SIG-M5 (cell line): ENCODE results near the gene PPM1J.
"Not testable (repeated sequence)": the region's sequence is repeated elsewhere in the genome, so short reads cannot be mapped to it uniquely, and the experiment has no call there.

Source experiments
- DNase-seq: peaks from one replicate; lab custom pipeline; 2025; lab: John Stamatoyannopoulos, UW

PPM1J gene, protein sequence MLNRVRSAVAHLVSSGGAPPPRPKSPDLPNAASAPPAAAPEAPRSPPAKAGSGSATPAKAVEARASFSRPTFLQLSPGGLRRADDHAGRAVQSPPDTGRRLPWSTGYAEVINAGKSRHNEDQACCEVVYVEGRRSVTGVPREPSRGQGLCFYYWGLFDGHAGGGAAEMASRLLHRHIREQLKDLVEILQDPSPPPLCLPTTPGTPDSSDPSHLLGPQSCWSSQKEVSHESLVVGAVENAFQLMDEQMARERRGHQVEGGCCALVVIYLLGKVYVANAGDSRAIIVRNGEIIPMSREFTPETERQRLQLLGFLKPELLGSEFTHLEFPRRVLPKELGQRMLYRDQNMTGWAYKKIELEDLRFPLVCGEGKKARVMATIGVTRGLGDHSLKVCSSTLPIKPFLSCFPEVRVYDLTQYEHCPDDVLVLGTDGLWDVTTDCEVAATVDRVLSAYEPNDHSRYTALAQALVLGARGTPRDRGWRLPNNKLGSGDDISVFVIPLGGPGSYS

GRCh38 chr1:112715264-112716053 lies at the start of gene PPM1J:
PPM1J (minus strand) TSS chr1:112715332; CDS start chr1:112715301, 31 bp downstream.
- DNase-seq, result peak; percentile 74

DNA sequence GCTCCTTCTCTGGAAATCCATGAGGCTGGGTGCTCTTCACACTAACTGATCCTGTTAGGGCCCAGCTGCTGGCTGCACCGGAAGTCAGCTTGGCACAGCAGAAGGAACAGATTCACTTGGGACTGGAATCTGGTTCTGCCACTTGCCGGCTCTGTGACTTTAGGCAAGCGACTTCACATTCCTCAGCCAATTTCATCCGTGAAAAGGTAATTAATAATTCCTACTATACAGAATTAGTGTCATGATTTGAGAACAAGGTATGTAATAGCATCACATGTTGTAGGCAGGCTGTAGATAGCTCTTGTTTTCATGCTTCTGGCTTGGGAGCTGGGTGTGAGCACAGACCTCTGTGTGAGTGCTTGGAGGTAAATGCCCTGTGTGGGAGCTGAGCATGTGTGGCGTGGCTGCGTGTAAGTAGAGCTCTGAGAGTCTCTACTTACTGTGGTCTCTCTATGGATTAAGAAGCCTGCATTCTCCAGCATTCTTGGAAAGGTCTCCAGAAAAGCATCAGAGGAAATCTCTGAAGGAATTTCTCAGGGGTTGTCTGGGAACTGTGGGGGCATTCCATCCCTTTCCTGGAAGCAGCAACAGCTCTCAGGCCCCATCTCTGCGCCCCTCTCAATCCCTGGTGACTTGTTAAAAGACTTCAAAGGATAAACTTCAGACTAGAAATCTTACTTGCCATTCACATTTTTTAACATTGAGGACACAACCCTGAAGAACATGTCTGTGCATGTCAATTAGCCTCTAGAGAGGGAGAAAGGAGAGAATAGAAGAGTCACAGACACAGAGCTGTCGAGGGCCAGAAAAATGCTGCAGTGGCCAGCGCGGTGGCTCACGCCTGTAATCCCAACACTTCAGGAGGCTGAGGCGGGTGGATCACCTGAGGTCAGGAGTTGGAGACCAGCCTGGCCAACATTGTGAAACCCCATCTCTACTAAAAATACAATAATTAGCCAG lies 47.7 kb upstream of the PPM1J start:
- DNase-seq, result no peak

DNA sequence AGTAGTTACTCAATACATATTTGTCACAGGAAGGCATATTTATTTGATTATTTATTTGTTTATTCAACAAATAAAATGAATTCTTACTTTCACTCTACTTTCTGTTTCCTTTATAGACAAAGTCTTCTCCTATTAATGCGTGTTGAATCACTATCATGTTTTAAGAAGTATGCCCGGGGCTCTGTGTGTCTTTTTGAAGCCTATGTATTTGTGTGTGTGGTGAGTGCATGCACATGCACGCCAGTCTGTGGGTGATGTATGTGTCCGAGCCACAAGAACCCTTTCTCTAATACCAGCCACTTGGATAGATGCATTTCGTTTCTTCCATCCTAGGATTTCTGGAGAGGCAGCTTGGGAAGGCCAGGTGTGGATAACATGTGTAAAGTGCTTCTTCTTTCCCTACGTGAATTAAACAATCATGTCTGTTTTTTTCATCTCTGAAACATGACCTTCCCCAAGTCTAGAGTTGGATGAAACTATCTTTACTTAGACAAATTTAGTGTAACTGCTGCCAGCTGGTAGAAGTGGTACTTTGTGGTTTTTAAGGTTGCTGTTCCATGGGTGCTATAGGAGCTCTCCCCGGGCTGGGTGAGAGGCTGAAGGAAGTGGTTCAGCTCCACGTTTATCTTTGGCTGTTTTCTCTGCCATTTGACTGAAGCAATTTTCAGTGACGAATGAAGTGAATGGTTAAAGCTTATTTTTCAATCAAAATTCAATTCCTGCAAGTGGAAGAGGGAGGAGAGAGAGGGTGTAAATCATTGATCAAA lies 46.8 kb upstream of the PPM1J start:
- no peak for DNase-seq

DNA sequence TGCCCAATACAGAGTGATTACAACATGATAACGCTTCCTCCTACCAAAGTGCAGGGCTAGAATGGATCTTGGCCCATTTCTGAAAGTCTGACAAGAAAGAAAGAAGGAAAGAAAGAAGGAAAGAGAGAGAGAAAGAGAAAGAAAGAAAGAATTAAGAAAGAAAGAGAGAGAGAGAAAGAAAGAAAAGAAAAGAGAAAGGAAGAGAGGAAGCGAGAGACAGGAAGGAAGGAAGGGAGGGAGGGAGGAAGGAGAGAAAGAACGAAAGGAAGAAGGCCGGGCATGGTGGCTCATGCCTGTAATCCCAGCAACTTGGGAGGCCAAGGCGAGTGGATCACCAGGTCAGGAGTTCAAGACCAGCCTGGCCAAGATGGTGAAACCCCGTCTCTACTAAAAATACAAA lies 44.1 kb upstream of the PPM1J start:
- DNase-seq, result no peak

DNA sequence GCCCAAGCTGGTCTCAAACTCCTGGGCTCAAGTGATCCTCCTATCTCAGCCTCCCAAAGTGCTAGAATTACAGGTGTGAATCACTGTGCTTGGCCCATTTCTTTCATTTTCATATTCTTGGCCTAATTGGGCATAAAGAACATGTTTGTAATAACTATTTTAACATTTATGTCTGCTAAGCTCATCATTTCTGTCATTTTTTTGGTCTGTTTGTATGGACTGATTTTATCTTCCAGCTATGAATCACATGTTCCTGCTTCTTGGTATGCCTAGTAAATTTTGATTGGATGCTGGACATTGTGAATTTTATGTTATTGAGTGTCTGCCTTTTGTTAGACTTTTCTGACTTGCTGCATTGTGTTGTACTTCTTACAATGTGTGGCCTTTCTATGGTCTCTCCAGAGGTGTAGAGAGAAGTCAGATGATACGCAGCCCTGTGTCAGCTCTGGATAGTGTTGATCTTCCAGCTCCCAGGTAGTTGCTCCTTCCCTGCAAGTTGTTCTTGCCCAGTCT lies 39.0 kb upstream of the PPM1J start:
- DNase-seq, result no peak

- DNase-seq, result no peak
These were observed 33.3 kb upstream of the PPM1J start for GRCh38 chr1:112748396-112748795.

- DNase-seq, result no peak
These were observed 29.0 kb upstream of the PPM1J start for GRCh38 chr1:112744009-112744578.

GRCh38 chr1:112743174-112744008 lies 28.3 kb upstream of the PPM1J start:
- no peak for DNase-seq

GRCh38 chr1:112737573-112737972 lies 22.4 kb upstream of the PPM1J start:
- DNase-seq, result no peak

GRCh38 chr1:112735752-112736151 lies 20.6 kb upstream of the PPM1J start:
- DNase-seq, result no peak

- DNase-seq, result no peak
These were observed 16.3 kb upstream of the PPM1J start for GRCh38 chr1:112731451-112731850.

- DNase-seq, result no peak
These were observed 14.8 kb upstream of the PPM1J start for GRCh38 chr1:112729909-112730308.

DNA sequence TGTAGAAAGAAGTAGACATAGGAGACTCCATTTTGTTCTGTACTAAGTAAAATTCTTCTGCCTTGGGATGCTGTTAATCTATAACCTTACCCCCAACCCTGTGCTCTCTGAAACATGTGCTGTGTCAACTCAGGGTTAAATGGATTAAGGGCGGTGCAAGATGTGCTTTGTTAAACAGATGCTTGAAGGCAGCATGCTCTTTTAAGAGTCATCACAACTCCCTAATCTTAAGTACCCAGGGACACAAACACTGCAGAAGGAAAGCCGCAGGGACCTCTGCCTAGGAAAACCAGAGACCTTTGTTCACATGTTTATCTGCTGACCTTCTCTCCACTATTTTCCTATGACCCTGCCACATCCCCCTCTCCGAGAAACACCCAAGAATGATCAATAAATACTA lies 13.9 kb upstream of the PPM1J start:
- not testable (repeated sequence) for DNase-seq

GRCh38 chr1:112728306-112728971 lies 13.3 kb upstream of the PPM1J start:
- DNase-seq, result not testable (repeated sequence)

DNA sequence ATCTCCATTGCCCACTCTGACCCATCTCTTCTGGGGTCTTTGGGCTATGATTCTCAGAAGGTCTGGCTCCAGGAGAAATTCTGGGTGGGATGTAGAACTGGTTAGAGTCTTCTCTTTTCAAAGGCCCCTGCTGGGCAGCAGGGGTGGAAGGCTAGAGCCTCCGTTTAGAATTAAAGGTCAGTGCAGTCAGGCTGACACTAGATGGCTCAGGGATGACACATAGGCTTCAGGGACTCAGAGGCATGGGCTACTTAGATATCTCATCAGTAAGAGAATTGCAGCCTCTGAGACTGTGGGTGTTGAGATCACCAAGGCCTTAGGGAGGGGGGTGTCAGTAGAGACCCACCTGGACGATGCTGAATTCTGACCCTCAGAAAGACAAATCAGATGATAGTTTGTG lies 12.6 kb upstream of the PPM1J start:
- DNase-seq, result no peak

DNA sequence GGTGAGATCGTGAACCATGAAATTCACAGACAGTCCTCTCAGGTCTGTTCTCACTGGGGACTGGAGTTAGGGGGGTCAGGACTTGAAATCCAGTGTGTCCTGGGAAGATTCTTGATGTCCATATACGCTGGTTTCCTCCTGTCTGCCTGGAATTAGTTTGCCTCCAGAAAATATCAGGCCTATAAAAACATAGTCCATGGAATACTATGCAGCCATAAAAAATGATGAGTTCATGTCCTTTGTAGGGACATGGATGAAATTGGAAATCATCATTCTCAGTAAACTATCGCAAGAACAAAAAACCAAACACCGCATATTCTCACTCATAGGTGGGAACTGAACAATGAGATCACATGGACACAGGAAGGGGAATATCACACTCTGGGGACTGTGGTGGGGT lies 9.1 kb upstream of the PPM1J start:
- DNase-seq, result not testable (repeated sequence)

DNA sequence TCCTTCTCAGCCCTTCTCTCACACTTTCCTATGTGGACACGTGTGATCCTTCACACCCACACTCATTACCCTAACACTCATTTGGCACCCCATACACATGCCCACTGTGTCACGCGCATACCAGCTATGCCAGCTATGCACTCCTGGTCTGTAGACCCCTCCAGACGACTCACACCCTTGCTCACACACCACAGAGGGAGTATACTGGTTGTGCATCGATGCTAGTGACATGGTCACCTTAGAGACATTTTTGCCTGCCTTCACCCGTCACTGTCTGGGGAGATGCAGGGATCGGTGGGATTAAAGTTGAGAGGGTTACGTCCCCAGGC lies 8.3 kb upstream of the PPM1J start:
- DNase-seq, result no peak

- DNase-seq, result no peak
These were observed 7.7 kb upstream of the PPM1J start for GRCh38 chr1:112722601-112723510.
